ENCODE measurements around the gene CKS1B. TPM values are rescaled to one million over a fixed set of nuclear protein-coding genes. Genes with fewer than 3 reads are reported as not detected.
"Not testable (repeated sequence)": the region's sequence is repeated elsewhere in the genome, so short reads cannot be mapped to it uniquely, and the experiment has no call there.

The CKS1B gene
- total RNA-seq, 2 experiments from 2014 or later: 136 to 137 TPM

- CTCF ChIA-PET: interaction anchor here (0.9 to 2.2 kb wide), 6 partner anchors 10 to 26 kb away, joined by 3 to 15 read pairs (median 5); partner anchors contain the start of genes FLAD1 and PYGO2
- POLR2A ChIA-PET: interaction anchor here (1.0 kb wide), 1 partner anchor 27 kb away, joined by 5 read pairs; no protein-coding TSS in a partner anchor
Observed at GRCh38 chr1:154972517-154973343, 1.8 kb upstream of the CKS1B start.

DNA sequence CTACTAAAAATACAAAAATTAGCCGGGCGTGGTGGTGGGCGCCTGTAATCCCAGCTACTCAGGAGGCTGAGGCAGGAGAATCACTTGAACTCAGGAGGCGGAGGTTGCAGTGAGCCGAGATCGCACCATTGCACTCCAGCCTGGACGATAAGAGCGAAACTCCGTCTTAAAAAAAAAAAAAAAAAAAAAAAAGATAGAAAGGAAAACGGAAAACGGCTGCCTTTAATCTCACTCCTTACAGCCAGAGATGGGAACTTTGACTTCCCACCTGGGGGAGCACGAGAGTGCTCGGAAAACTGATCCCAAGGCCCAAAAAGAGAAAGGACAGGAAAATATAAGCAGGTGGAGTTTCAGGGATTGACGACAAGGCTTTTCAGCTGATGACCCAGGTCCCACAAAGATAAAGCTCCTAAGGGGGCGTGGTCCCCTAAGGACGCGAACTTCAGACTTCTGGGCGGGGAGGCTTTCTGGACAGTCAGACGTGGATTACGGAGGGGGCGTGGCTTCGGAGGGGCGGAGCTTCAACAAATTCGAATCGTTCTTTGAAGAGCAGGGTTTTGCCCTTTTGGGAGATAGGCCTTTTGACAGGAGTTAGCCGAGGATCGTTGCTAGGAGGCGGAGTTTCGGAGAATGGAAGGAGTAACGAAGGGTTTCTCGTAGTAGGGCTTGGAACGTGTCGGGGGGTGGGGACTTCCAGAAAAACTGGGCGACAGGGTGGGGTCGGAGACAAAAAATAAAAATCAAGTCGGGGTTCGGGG is 958 bp upstream of the CKS1B start:
- ChIA-PET POLR2A (interaction anchor here (0.6 to 2.0 kb wide), 6 partner anchors 10 to 225 kb away, joined by 3 to 24 read pairs (median 5); partner anchors contain the start of genes FLAD1, PBXIP1 and PYGO2), CTCF (interaction anchor here (0.7 to 4.0 kb wide), 10 partner anchors 8 to 112 kb away, joined by 3 to 12 read pairs (median 4); partner anchors contain the start of genes FLAD1 and PBXIP1)

- CTCF ChIA-PET: interaction anchor here (0.6 to 4.0 kb wide), 9 partner anchors 7 to 745 kb away, joined by 3 to 12 read pairs (median 3); partner anchors contain the start of gene PBXIP1
Observed at GRCh38 chr1:154974808-154975408, 427 bp downstream of the CKS1B start.

DNA sequence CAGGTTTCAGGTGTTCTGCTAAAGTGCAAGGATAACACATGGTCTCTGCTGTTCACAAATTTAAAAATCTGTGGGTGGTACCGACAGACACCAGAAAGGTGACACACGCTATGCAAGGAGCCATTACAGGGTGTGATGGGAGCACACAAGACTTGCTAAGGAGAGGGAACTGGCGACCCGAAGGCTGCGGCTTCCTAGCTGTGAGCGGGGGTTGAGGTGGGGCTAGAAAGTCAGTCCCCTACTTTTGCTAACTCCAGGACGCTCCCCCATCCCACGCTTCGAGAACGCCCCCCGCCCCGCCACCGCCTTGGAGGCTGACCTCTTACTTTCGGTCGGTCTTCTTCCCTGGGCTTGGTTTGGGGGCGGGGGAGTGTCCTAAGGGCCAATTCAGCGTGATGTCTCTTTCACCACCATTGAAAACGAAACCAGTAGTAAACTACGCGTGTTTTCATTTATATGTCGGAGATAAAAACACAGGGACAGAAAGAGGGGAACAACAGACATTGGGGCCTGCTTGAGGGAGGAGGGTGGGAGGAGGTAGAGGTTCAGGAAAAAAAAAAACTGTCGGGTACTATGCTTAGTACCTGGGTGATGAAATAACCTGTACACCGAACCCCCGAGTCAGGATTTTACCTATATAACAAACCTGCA is 1.1 kb downstream of the CKS1B start:
- CTCF ChIA-PET: interaction anchor here (0.6 to 4.0 kb wide), 6 partner anchors 24 to 744 kb away, joined by 3 to 12 read pairs (median 4); no protein-coding TSS in a partner anchor
- POLR2A ChIA-PET: interaction anchor here (0.6 kb wide), 1 partner anchor 24 kb away, joined by 4 read pairs; no protein-coding TSS in a partner anchor

More at GRCh38 chr1:154974808-154975408, 427 bp downstream of the CKS1B start:
- POLR2A ChIA-PET: interaction anchor here (0.6 to 2.0 kb wide), 3 partner anchors 9 to 24 kb away, joined by 4 to 24 read pairs (median 4); partner anchors contain the start of genes FLAD1 and PYGO2

DNA sequence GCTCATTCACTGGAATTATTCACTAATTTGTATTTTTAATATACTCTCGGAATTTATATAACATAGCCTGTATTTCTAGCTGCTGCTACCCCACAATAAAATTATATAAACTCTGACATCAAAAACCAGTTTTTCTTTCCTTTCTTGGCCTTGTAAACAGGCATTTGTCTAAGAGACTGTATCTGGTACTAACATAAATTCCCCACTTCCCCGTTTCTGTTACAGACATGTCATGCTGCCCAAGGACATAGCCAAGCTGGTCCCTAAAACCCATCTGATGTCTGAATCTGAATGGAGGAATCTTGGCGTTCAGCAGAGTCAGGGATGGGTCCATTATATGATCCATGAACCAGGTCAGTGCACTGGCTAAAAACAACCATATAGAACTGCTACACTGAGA is 3.3 kb downstream of the CKS1B start:
- POLR2A ChIA-PET, CTCF ChIA-PET: not testable (repeated sequence)

GRCh38 chr1:154978360-154978759 is 3.9 kb downstream of the CKS1B start:
- CTCF ChIA-PET: no interaction called here
- POLR2A ChIA-PET: no interaction called here

DNA sequence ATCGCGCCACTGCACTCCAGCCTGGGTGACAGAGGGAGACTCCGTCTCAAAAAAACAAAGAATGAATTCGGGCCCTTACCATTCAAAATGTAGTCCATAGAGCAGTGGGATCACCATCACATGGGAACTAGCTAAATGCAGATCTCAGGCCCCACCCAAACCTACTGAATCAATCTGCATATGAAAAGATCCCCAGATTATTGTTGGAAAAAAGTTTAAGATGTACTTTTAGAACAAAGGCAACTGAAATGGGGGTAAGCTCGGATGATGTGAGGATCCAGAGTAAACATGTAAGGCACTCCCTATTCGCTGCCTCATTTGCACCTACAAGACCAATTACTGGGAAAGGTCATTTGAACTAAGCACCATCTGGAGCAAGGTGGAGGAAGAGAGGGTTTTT is 7.9 kb downstream of the CKS1B start:
- CTCF ChIA-PET: interaction anchor here (0.9 to 2.1 kb wide), 5 partner anchors 8 to 38 kb away, joined by 3 to 12 read pairs (median 4); partner anchors contain the start of gene CKS1B
- POLR2A ChIA-PET: interaction anchor here (2.3 to 2.7 kb wide), 2 partner anchors 8 to 12 kb away, joined by 11 to 24 read pairs; partner anchors contain the start of genes CKS1B and LENEP

DNA sequence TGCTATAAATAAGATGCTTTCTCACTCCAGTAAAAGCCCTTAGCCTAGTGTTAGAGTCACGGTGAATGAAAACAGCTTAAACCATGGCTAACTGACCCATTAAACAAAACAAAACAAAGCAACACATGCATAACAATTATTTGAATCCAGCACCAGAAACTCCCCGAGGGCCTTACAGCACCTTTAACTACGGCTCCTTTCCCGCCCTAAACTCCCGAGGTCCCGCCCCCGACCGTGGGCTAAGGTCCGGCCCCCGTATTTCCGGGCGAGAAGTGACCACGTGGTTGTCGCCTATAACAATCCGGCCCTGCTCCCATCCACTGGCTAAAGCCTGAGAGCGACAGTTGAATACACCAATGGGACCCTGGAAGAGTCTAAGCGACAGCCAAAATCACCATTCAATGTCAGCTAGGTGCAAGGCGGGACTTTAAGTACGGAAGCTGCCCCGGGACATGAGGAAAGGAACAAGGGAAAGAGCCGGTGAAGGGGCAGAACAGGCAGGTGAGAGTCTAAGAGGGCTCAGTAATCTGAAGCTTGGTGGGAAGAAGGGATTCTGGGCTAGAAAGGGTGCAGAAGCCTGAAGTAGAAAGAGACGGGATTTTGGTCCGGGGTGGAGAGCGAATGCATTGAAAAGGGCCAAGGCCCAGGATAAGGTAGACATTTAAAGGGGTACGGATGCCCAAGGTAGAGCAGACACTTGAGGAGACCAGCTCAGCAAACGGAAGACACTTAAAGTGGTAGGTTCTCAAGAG is 8.6 kb downstream of the CKS1B start, which contains the start of gene FLAD1:
TSS of gene FLAD1 (plus strand) at position 448 of the 752 bp plus-strand sequence. CDS start 351 bp downstream, outside the sequence.
- POLR2A ChIA-PET: interaction anchor here (1.2 to 2.7 kb wide), 3 partner anchors 9 to 16 kb away, joined by 7 to 24 read pairs (median 11); partner anchors contain the start of genes CKS1B and LENEP
- CTCF ChIA-PET: interaction anchor here (0.5 to 2.8 kb wide), 11 partner anchors 9 to 357 kb away, joined by 3 to 12 read pairs (median 4); partner anchors contain the start of gene ADAM15

DNA sequence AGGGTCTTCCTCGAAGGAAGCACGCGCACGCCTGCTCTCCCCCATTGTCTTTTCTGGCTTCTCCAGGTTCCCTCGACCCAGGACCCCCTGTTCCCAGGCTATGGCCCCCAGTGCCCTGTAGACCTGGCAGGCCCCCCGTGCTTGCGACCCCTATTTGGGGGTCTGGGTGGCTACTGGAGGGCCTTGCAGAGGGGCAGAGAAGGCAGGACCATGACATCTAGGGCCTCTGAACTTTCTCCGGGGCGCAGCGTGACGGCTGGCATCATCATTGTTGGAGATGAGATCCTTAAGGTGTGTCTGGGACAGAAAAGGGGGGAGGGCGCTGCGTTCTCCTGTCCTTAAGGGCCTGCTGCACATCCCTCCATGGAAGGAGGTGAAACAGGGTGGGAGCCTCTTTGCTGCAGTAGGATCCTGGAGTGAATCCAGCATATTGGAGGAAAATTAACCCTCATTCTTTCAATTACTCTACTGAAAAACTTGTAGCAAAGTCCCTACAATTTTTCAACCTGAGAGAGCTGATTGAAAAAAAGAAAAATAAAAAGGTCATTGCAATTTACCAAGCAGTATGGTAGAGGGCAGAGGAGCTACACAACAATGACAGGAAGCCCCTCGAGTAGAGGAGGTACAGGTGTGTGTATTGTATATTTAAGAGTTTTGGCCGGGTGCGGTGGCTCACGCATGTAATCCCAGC is 9.4 kb downstream of the CKS1B start:
- CTCF ChIA-PET: interaction anchor here (0.7 to 2.8 kb wide), 16 partner anchors 9 to 101 kb away, joined by 3 to 16 read pairs (median 5); partner anchors contain the start of genes ADAM15, PMVK and PYGO2
- POLR2A ChIA-PET: interaction anchor here (0.6 to 2.7 kb wide), 4 partner anchors 10 to 107 kb away, joined by 3 to 24 read pairs (median 9); partner anchors contain the start of genes CKS1B and LENEP

GRCh38 chr1:154986736-154987135 is 12.3 kb downstream of the CKS1B start:
- CTCF ChIA-PET: interaction anchor here (1.2 to 2.8 kb wide), 4 partner anchors 12 to 105 kb away, joined by 3 to 8 read pairs (median 4); no protein-coding TSS in a partner anchor
- POLR2A ChIA-PET: not testable (repeated sequence)

DNA sequence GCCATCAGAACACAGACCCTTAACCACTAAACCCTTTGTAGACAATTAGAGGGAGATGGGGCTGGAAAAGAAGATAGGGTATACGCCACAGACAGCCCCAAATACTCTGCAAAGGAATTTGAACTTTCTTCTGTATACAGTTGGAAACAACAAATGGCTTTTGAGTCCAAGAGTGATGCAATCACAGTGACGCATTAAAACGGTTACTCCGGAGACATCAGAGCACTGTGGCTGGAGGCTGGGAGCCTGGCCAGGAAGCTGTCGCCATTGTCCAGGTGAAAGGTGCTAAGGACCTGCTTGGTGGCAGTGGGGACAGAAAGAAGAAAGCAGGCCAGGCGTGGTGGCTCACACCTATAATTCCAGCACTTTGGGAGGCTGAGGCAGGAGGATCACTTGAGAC is 12.8 kb downstream of the CKS1B start:
- CTCF ChIA-PET: interaction anchor here (0.9 to 2.8 kb wide), 8 partner anchors 9 to 104 kb away, joined by 3 to 14 read pairs (median 4); no protein-coding TSS in a partner anchor
- POLR2A ChIA-PET: no interaction called here

DNA sequence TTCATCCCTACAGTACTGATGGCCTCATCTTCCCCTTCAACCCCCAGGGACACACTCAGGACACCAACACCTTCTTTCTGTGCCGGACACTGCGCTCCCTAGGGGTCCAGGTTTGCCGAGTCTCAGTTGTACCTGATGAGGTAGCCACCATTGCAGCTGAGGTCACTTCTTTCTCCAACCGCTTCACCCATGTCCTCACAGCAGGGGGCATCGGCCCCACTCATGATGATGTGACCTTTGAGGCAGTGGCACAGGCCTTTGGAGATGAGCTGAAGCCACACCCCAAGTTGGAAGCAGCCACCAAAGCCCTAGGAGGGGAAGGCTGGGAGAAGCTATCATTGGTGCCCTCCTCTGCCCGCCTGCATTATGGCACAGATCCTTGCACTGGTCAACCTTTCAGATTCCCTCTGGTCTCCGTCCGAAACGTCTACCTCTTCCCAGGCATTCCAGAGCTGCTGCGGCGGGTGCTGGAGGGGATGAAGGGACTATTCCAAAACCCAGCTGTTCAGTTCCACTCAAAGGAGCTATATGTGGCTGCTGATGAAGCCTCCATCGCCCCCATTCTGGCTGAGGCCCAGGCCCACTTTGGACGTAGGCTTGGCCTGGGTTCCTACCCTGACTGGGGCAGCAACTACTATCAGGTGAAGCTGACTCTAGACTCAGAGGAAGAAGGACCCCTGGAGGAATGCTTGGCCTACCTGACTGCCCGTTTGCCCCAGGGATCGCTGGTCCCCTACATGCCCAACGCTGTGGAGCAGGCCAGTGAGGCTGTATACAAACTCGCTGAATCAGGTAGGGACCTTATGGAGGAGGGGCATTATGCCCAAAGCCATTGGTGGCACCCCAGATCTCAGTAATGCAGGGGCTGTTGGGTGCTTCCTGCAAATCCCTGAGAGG is 13.8 kb downstream of the CKS1B start:
- CTCF ChIA-PET: interaction anchor here (0.9 to 2.8 kb wide), 7 partner anchors 8 to 103 kb away, joined by 3 to 14 read pairs (median 3); no protein-coding TSS in a partner anchor
- POLR2A ChIA-PET: interaction anchor here (0.6 kb wide), 1 partner anchor 41 kb away, joined by 3 read pairs; no protein-coding TSS in a partner anchor

GRCh38 chr1:154989195-154989860 is 14.8 kb downstream of the CKS1B start:
- ChIA-PET POLR2A (interaction anchor here (0.6 kb wide), 1 partner anchor 40 kb away, joined by 3 read pairs; no protein-coding TSS in a partner anchor), CTCF (interaction anchor here (1.1 to 2.8 kb wide), 4 partner anchors 10 to 28 kb away, joined by 3 to 14 read pairs (median 6); no protein-coding TSS in a partner anchor)

DNA sequence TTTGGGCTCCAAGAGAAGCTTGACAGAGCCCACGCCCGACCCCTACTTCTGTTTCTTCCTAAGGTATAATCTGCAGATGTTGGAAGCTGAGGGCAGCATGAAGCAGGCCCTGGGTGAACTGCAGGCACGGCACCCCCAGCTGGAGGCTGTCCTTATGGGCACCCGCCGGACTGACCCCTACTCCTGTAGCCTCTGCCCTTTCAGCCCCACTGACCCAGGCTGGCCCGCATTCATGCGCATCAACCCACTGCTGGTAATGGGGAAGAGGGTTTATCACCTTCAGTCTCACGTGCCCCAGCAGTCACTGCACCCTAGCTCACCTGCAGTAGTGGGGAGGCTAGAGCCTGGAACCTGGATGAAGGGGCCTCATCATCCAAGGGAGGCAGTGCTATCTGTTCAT is 15.8 kb downstream of the CKS1B start:
- ChIA-PET CTCF (interaction anchor here (1.1 to 1.2 kb wide), 2 partner anchors 9 to 27 kb away, joined by 3 to 4 read pairs; no protein-coding TSS in a partner anchor), POLR2A (no interaction called here)

All from activated CD8-positive, alpha-beta memory T cell treated with anti-CD3 and anti-CD28 coated beads for 36 hours (primary cell).